DMS153 (cell line): ENCODE measurements around the gene STRADB.
A peak's percentile ranks its signal among the peaks of the same experiment; 100 is the strongest.
"Not testable (repeated sequence)": the region's sequence is repeated elsewhere in the genome, so short reads cannot be mapped to it uniquely, and the experiment has no call there.

Source experiments
- DNase-seq: peaks from one replicate; lab custom pipeline; 2025; lab: John Stamatoyannopoulos, UW

Gene STRADB, protein sequence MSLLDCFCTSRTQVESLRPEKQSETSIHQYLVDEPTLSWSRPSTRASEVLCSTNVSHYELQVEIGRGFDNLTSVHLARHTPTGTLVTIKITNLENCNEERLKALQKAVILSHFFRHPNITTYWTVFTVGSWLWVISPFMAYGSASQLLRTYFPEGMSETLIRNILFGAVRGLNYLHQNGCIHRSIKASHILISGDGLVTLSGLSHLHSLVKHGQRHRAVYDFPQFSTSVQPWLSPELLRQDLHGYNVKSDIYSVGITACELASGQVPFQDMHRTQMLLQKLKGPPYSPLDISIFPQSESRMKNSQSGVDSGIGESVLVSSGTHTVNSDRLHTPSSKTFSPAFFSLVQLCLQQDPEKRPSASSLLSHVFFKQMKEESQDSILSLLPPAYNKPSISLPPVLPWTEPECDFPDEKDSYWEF

DNA sequence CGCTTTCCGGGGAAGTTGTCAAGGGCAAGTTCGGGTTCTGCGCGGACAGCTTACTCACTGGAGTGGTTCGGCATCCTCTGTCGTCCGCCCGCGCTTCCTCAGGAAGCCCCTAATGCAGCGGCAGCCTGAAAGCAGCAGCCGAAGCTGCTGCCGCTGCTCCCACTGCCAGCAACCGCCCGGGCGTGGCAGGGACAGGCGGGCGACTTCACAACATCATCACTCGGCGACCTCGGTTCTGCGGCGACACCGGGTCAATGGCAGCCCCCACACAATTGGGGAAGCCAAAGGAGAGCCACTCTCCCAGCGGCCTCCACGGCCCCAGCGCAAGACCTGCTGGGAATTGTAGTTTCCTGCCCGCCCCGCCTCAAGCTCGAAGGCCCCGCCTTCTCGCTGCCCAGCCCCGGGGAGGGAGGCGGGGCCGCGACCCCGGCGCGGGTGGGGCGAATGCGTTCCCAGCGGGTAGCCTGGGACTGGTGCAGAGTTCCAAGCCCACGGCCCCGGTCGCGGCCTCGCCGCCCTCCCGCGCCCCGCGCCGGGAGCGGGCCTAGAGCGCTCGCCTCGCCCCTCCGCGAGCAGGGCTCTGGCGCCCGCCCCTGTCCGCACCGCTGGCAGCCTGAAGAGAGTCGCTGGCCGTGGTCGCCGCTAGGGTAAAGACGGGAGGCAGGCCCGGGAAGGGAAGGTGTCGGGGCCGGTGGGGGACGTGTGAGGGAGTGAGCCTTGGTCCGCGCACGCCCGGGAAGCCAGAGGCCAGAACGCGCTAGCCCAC lies at the start of gene STRADB, which contains the start of gene TRAK2:
TSS of gene STRADB (plus strand) at position 449 of the 766 bp plus-strand sequence. CDS start 3,101 bp downstream, outside the sequence.
TSS of gene TRAK2 (minus strand) at position 167 of the 766 bp plus-strand sequence. CDS start 30,951 bp downstream, outside the sequence.
- peak; percentile 90 for DNase-seq

DNA sequence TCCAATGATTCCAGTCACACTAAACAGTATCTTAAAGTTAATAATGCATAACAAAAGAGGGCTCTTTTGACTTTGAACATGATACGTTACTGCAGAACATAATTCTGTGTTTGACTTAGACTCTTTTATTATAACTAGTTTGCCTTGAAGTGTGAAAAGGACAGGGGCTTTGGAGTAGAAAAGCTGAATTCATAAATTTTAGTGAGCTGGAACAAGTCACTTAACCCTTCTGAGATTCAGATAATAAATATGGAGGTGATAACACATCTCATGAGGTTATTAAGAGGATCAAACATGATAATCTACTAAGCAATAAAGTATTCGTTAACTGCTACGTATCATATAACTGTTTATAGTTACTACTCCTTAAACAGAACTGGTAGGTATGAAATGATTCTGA lies 49.7 kb upstream of the STRADB start:
- no peak for DNase-seq

DNA sequence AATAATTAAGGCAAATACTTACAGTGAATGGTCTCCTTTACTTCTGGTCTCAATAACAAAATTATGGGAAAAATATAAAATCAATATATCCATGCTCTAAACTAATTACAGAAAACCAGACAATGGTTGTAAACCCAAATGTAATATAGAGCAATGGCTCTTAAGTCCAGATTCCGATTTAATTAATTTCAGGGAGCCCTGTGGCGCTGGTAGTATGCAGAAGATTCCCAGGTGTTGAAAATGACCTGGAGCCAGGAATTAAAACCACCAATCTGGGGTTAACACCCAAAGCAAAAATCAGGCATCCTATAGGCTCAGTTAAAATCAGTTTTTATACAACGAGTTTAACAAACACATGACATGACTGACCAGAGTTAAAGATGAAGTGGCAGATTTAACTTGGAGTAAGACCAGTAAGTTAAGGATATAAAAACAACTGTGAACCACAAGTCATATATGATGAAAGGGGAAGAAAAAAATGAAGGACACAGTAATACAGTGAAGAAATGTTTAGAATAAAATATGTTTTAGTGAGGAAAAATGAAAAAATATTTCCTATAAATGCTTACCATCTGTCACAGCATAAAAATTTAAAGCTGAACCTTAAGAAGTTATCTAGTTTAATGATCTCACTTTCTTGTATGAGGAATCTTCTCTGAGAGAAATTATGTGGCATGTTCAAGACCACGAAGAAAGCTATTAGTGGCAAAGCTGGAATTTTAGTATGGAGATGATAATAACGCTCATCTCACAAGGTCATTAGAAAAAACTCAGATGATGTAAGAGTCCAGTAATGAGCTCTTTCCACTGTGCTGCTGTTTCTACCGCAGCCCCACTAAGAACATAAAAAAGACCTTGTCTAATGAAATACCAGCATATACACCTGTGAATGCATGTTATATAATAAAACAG lies 48.6 kb upstream of the STRADB start:
- DNase-seq, result no peak

DNA sequence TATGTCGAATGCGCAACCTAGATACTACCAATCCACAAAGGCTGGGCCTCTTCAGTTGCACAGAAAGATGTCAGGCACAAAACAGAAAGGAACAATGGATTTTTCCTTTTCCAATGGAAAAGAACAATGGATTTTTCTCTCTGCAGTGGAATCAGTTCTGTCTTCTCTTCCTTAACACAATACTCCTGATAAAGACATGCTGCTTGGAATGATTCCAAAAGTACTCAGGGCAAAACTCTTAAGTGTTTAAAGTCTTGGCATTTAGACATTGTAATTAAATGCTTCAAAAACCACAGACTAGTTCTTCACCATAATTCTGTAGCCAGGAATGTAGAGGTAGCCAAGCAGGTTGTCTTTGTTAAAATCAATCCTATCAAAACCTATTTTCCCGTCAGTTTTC lies 47.7 kb upstream of the STRADB start:
- no peak for DNase-seq

DNA sequence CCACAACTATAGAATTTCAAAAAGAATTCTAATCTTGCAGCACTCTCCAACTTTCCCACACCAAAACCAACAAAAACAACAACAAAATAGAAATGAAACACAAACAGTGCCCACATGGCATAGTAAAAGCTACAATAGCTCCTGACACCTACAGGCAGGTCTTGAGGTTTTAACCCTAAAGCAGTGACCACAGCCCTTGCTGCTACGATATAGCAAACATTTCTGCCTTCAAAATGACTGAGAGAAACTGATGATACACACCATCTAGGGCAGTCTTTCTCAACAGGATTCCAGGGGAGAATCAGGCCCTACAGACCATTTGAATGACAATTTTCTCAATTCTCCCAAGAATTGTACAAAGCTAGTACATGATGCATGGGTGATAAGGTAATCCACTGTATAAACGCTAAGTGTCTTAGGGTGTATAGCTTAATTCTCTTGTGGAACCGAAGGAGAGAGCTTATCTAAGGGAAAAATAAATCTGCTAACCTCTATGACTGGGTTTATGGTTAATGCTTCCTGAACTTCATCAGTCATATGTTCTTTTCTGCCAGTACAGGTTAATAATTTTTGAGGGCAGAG lies 46.8 kb upstream of the STRADB start:
- DNase-seq, result no peak

DNA sequence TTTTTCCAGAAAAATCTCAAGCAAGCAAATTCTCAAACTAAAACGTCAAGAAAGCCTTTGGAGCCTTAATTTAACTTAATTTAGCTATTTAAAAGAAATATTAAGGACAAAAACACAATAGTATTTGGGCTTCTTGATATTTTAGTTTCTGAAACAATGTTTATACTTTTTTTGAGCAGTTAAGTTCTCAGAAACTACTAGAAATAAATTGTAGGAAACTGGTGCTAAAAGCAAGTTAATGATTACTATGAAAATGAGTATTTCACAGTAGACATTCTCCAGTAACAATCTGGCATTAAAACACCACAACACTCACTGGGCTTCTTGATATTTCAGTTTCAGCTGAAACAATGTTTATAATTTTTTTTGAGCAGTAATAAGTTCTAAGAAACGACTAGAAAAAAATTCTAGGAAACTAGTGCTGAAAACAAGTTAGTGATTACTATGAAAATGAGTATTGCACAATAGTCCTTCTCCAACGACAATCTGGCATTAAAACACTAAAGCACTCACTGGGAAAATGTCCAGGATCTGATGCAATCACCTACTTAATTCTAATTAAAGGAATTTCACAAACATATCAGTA lies 45.4 kb upstream of the STRADB start:
- no peak for DNase-seq

DNA sequence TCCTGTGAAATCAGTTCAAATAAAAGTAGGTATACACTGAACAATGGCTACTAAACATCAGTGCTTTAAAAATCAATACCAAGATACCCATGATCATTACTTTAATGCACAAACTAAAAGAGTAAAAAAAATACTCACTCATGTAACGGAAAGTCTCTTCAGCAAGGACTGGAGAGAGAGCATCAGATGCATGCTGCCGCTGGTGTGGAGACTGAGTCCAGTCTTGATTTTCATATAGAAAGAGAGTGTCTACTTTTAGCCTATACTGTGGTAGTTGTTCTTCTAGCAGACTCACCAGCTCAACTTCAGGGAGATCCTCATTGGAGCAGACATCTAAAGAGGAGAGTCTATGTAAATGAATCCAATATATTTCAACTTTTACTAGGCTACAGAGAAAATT lies 44.3 kb upstream of the STRADB start:
- no peak for DNase-seq

DNA sequence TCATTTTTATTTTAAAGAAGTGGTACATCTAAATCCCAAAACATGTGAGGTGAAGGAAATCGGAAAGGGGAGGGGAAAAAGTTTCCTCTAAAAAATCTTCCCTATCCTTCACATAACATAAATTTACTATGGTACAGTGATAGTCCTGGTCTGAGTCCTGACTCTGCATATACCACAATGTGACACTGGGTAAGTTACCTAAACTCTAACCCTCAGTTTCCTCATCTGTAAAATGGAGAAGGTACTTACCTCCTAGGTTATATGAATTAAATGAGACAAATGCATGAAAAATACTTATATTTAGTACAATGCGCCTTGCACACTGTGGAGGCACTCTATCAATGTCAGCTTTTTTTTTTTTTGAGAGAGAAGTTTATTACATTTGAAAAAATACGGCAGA lies 42.6 kb upstream of the STRADB start:
- no peak for DNase-seq

DNA sequence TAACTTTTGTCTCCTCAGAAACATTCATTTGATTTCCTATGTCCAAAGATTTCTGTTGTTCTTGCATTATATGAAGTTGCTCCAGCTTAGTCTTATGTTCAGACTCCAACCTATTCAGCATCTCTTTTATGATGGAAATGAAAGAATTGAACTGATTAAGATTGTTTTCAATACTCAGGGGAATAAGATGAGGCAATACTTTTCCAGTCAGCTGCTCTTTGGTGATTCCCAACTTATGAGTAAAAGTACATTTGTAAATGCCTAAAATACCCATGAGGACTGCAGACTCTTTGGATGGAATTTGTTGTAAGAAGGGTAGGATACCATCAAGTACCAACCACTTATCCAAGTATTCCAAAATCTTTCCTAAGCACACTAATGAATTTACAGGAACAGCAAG lies 40.1 kb upstream of the STRADB start:
- no peak for DNase-seq

DNA sequence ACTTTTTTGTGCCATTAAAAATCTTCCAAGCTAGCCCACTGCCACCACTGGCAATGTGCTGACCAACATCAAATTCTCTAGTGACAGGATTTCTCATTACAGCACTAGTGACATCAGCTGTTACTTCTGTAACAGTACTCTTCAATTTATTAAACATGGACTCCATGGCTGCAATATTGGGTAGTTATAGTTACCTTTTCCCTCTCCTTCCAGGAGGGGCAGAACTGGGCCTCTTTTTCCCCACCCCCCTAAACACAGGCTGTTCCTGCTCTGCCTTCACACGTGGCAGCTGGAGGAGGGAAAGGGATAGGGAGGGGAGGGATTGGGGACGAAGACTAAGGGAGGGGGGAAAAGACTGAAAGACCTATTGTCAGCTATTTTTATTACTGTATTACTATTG lies 38.4 kb upstream of the STRADB start:
- DNase-seq, result no peak

DNA sequence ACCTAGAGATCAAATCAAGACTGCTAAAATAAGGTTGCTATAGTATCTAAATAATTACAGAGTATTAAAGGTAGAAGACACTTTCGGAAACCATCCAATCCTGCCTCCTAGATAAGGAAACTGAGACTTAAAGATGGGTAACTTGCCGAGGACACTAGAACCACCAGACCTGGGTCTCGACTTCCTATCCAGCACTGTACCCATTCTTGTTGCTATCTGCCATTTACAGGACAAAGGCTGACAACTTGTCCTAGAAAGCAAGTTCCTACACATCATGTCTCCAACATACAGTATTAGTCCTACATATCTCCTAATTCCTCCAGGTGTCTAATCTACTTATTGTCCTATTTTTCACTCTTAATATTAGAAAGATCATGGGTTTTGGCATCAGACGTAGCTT lies 38.0 kb upstream of the STRADB start:
- no peak for DNase-seq

DNA sequence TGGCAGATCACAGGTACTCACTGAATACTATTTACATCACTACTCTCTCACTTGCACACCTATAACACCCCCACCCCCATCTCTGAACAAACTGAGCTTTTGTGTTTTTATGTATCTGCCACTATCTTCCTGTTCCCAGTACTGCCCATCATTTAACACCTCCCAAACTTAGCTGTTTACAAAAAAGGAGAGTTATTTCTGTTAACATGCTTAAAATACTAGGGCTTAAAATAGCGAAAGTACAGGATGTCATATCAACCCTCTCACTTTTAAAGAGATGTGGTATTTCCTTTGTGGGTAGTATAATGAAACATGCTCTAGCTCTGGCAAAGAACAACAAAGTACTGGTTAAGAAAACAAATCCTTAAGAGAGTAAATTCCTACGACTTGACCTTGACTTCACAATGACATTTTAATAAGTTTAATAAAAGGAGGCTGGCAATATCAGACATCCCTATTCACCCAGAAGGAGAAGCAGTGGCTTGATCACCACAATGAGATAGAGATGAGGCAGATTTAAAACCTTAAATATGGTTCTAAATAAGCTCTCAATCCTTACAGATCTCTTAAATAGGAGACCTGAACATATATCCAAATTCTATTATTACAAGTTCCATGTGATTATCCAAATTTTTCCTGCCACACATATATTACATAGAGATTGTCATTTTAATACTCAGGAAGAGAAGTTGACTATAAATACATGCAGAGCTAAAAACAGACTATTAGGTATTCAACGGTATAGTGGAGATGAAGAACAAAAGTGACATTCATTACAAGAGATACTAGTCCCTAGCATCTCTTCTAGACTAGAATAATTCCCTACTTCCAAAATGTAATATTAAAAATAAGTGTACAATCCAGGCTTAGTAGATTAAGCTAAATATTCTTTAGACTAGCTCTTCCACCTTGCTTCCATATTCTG lies 37.2 kb upstream of the STRADB start:
- DNase-seq, result no peak

DNA sequence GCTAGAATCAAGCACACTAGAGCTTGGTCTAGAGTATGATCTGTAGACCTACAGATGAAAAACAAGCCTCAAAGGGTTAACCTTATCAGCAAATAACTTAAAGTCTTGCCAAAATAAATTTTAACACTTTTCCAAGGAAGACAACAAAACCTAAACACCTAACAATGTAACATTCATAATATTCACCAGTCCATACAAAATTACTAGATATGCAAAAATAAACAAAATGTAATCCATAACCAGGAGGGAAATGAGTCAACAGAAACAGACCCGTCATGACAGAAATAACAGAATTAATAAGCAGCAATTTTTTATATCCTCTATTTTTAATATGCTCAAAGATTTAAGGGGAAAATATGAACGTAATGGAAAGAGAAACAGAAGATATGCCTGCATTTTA lies 36.4 kb upstream of the STRADB start:
- DNase-seq, result no peak

DNA sequence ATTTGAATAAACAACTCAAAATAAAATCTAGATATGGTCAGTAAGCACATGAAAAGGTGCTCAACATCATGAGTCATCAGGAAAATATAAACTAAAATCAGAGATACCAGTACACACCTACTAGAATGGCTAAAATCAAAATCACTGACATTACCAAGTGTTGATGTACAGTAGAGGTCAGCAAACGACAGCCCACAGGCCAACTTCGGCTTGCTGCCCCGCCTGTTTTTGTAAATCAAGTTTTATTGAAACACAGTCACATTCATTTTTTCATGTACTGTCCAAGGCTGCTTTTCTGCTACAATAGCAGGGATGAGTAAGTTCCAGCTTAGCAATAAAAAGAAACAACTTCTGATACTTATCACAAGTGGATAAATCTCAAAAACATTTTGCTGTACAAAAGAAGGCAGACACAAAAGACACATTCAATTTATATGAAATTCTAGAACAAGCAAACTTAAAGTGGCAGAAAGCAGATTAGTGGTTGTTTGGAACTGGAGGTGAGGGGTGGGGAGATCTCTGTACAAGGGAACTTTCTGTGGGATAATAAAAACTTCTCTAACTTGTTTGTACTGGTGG lies 32.4 kb upstream of the STRADB start:
- DNase-seq, result no peak

DNA sequence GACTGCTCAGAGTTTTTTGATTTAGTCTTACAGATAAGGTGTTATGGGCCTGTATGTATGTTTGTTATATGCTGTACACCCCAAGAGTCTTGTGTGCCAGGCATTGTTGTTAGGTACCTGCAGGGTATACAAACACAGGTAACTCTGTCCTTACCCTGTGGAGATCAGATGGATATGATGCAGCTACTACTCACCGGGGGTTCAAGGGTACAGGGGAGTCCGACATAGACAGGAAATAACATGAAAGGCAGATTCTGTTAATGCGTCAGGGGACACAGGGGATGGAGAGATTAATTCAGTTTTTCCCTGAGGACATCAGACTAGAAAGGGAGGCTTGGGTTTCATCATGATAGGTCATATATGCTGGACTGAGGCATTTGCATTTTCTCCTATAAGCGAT lies 31.6 kb upstream of the STRADB start:
- DNase-seq, result no peak

DNA sequence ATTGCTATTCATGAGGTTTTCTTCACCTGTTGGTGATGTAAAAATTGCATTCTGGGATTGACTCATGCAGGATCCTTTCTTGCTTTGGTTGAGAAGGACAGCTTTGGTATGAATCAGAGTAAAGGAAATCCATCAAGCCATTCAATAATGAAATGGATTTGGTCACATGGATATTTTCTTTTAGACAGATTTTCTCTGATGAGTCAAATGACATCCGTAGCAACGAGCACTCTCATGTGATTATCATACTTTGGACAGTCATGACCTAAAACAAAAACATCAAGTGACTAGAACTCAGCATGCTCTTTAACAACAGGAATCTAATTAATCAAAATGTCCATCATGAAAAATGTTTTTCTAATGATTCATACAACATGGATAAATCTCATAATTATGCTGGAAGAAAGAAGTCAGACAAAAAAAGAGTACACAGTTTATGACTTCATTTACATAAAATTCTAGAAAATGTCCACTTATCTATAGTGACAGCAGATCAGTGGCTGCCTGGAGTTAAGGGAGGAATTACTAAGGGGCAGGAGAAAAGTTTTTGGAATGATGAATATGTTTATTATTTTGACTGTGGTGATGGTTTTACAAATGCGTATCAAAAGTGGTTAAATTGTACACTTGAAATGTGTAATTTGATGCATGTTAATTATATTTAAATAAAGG lies 31.0 kb upstream of the STRADB start:
- DNase-seq, result no peak

DNA sequence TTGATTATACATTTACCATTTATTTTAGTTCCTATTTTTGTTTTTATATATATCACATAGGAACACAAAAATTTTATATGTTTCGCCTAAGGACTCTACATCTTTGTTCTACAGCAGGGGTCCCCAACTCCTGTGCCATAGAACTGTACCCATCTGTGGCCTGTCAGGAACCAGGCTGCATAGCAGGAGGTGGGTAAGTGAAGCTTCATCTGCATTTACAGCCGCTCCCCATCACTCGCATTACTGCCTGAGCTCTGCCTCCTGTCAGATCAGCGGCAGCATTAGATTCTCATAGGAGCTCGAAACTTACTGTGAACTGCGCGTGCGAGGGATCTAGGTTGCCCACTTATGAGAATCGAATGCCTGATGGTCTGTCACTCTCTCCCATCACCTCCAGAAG lies 25.6 kb upstream of the STRADB start:
- DNase-seq, result no peak

DNA sequence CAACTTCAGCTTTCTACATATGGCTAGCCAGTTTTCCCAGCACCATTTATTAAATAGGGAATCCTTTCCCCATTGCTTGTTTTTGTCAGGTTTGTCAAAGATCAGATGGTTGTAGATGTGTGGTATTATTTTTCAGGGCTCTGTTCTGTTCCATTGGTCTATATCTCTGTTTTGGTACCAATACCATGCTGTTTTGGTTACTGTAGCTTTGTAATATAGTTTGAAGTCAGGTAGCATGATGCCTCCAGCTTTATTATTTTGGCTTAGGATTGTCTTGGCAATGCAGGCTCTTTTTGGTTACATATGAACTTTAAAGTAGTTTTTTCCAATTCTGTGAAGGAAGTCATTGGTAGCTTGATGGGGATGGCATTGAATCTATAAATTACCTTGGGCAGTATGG lies 23.2 kb upstream of the STRADB start:
- DNase-seq, result not testable (repeated sequence)

DNA sequence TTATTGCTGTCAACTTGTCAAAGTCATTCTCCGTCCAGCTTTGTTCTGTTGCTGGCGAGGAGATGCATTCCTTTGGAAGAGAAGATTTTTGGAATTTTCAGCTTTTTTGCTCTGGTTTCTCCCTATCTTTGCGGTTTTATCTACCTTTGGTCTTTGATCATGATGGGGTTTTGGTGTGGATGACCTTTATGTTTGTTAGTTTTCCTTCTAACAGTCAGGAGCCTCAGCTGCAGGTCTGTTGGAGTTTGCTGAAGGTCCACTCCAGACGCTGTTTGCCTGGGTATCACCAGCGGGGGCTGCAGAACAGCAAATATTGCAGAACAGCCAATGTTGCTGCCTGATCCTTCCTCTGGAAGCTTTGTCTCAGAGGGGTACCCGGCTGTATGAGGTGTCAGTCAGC lies 21.7 kb upstream of the STRADB start:
- DNase-seq, result not testable (repeated sequence)
